T follicular helper cell (primary cell): Measurements from ENCODE around the gene JAM3.

Experiments used
- DNase-seq: peaks from one replicate; pipeline ENCODE4 v3.0.0-alpha.2; 2020; ENCODE audit warnings: low read depth
- total RNA-seq, 2 experiments: gene quantifications; one replicate each; lab custom pipeline; 2026; lab: John Stamatoyannopoulos, UW

The JAM3 gene
- total RNA-seq, result 34.5 to 34.7 reads per million in 2 experiments

GRCh38 chr11:134068829-134069425 lies at the start of gene JAM3:
TSS of gene JAM3 (plus strand) at chr11:134069072. CDS start at chr11:134069084, 12 bp downstream.
- peak; percentile 97 for DNase-seq

DNA sequence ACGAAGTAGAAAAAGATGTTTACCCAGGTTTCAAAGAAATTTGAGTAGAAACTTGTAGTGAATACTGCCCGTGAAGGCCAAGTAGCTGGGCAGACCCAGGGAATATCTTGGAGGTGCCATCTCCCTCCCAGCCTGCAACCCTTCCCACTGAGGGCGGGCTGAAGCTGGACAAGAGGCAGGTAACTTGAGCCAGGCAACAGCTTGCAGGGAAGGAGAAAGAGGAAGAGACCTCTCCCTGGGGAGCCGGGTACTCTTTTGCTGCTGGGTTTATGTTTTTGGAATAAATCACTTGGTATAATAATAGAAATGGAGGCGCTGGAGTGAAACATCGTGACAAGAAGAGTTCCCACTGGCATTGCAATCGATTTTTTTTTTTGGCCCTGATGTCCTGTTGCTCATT lies 49.4 kb upstream of the JAM3 start:
- no peak for DNase-seq

- DNase-seq, result no peak
Observed at GRCh38 chr11:134020598-134020997, 48.3 kb upstream of the JAM3 start.

DNA sequence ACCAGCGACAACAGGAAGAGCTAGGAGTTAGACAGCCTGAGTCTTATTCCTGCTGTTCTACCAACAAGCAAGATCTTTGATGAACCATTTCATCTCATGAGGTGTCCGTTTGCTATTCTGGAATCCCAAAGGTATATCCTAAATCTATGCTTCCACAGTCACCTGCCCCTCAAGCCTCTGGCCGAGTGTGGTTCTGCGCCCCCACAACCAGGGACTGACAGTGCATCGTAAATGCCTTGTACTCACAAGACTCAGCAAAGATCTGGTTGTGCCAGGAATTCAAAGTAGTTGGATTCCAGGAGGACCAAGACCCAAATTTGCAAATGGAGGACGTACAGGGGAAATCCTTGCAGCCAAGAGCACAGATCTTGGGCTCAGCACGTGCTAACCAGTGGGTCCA lies 47.5 kb upstream of the JAM3 start:
- no peak for DNase-seq

DNA sequence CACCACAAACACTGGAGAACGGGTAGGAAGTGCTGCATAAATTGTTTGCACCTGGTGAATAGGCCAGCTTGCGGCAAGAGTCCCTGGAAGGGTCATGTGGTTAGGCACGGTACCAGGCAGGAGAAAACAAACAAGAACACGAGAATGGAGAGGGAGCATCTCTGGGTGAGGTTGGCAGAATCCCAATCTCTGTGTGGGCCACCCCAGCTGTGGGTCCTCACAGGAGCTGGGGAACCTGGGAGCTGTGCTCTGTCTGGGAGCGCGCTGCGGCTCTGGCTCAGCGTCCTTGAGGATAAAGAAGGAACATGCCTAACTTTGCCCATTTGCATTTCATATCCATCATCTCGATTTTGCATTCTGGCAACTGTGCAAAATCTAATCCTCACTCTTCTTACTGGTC lies 46.1 kb upstream of the JAM3 start:
- no peak for DNase-seq

DNA sequence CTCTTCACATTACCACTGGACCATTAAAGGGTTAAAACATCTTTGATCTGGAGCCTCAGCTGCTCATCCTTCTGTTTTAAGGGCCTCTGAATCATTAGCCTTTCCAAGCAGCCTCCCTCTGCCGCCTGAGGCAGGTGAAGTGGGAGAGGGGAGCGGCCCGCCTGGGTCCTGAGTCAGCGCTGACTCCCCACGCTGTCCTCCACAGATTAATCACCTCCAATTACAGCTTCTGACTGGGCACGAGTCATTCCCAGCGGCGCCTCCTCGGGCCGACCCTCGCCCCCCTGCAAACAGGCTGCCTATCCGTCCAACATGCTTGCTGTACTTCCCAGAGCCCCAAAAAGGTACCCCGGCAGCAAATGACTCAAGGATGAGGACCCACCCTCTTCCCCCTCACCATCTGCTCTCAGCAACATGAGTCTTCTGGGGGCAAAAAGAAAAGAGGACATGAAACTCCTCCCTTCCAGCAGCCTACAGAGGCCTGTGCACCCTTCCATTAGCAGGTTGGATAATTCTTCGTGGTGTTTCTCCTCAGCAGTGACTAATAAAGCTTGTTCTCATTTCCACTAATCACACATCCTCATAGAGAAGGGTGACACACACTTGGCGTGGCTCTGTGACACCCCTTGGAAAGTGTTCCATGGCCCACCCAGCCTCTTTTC lies 44.3 kb upstream of the JAM3 start:
- no peak for DNase-seq

DNA sequence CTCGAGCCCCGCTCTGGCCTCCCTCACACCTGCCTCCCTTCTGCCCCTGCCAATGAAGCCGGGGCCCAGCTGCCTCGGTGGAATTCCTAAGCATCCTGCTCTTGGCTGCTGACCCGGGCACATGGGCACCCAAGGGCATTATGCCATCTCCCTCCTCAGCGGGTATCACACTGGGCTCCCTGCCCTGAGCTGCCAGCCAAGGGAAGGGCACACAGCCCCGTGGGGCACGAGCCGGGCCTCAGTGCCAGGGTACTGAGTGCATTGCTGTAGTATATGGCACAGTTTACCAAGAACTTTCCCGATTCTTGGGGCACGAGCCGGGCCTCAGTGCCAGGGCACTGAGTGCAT lies 43.8 kb upstream of the JAM3 start:
- DNase-seq, result no peak

GRCh38 chr11:134026655-134027343 lies 42.1 kb upstream of the JAM3 start:
- DNase-seq, result no peak

- DNase-seq, result no peak
Observed at GRCh38 chr11:134027671-134028070, 41.2 kb upstream of the JAM3 start.

DNA sequence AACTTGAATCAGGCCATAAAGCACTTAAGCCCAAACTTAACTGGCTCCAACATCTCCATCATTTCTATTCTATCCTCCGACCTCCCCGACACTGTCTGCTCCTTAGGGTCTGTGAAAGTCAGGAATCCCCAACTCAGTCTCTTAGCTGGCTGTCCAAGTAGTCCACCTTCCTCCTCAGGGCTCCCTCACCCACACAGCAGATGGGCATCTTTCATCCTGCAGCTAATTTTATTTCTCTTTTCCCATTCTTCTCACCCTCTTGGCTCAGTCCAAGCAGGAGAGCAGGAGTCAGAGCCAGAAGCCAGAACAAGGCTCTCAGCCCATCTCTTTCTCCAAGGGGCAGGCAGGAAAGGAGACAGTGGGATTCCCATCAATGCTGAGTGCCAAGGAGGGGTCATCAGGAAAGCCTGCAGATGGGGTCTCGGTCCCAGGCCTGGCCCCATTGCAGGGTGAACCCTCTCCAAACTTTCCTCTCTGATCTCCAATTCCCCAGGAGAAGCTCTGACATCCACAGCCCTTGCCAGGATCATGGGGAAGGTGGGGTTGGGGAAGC lies 40.4 kb upstream of the JAM3 start:
- no peak for DNase-seq

DNA sequence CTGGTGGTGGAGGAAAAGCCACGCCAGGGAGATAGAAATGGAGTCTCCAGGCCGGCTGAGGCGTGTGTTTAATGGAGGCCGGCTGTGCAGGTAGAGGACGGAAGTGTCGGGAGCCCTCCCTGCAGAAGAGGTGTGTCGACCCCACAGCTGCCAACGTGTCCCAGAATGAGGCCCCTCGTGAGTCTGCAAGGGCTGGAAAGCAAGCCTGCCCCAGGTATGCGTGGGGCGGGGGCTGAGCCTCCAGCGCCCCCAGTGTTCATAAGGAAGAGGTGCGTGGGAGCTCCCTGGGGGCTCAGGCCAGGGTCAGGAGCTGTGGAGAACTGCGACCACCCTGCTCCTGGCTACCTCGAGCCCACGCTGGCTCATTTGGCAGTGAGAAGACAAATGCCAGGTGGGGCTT lies 38.0 kb upstream of the JAM3 start:
- no peak for DNase-seq

GRCh38 chr11:134032043-134032442 lies 36.8 kb upstream of the JAM3 start:
- no peak for DNase-seq

DNA sequence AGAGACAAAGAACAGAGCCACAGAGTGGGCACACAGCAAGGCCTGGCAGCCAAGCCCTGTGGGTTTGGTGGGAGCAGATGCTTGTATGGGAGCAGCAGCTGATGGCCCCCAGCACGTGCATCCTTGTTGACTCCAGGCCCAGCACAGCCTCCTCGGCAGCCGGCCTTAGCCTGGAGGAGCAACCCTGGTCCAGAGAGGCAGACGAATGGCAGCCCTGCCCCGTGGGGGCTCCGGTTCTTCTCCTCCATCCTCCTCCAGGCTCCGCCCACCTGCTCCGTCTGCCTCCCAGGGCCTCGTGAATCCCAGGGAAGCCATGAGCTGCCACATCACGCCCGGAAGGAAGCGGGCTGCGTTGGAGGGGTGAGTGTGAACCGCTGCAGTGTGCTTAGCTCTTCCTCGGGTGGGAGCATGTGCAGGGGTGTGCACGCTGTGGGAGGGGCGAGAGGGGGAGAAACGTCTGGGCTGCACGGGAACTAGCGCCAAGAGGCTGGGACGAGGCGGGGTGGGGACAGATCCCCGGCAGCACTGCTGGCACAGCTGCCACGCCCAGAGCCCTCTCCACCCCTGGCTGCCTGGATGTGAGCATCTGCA lies 36.3 kb upstream of the JAM3 start:
- DNase-seq, result no peak

DNA sequence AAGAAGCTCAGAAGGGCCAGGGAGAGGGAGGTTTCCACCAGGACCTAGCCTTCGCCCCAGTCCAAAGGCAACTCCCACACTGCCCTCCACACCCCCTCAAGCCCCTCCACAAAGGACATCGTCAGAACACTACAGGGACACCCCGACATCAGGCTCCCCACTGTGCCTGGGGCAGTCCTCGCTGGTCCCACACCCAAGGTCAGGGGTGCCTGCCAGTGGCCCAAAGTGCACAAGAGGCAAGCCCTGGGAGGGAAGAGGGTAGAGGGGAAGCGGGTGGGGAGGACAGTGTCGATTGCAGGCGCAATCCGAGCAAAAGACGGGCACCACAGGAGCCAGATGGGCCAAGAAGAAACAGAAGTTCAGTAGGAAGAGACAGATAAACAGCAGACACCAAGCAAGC lies 35.6 kb upstream of the JAM3 start:
- DNase-seq, result no peak

DNA sequence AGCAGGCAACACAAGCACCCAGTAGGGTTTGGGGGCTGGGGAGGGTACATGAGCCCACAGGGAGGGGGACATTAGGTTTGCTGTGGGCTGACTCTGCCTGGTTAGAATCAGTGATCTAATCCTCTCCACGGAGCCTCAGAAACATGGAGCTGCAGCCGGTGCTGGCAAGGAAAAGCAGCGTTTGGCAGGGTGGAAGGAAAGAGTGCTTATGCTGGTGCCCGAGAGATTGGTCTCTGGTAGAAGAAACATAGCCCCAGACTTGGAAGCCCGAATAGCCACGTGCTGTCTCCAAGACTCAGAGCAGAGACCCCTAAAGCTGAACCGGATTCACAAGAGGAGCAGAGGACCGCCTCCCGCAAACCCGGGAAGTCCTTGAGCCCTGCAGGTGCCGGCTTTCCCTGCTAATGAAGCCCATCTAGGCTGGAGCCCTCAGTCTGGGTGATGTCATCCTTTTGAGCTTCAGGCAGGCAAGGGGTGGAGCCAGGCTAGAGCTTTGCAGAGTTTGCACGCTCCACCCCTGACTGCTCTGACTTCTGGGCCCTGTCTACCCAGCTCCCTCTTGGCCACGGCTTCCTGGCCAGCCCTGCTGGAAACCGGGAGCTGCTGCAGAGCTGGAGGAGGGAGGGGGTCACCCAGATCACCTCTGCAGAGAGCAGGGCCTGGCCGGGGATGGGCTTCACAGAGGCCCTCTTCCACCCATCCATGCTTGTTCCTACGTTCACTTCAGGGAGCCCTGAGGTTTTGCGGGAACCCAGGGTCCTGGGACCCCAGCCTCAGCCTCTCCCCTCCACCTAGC lies 35.0 kb upstream of the JAM3 start:
- DNase-seq, result peak; percentile 35

DNA sequence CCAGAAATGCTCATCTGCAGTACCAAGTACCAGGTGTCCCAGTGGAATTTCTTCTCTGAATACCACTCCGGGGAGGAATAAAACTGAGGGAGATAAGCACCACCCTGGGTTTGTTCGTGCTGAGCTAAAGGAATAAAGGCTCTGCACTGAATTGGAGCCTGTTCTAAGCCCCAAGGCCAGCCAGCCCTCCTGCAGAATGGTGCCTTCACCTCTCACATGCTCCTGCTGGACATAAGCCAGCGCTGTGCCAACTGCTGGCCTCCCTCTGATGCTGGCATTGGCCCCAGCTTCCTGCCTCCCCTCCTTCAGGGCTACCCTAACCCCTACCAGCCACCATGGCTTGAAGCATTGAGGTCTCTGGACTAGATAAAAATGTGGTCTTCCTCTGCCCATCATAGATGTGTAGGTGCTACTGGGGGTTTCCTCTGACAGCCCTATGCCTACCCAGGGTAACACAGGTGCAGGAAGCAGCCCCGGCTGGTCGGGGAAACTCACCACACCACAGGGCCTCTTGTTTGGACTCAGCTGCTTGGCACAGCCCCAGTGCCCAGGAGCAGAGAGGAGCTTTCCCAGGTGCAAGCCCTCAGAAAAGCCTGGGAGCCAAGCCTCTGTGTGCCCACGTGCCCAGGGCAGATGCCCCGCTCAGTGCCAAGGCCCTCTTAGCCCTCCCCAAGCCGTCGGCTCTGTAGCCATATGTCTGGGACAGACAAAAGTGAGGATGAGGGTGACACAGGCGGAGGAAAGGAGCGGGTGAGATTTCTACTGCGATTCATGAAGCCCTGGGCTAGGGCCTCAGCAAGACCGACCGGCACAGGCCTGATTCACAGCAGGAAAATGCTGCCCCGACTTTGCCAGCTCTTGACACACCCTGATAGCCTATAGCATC lies 34.1 kb upstream of the JAM3 start:
- DNase-seq, result no peak

GRCh38 chr11:134036492-134037045 lies 32.3 kb upstream of the JAM3 start:
- DNase-seq, result no peak

DNA sequence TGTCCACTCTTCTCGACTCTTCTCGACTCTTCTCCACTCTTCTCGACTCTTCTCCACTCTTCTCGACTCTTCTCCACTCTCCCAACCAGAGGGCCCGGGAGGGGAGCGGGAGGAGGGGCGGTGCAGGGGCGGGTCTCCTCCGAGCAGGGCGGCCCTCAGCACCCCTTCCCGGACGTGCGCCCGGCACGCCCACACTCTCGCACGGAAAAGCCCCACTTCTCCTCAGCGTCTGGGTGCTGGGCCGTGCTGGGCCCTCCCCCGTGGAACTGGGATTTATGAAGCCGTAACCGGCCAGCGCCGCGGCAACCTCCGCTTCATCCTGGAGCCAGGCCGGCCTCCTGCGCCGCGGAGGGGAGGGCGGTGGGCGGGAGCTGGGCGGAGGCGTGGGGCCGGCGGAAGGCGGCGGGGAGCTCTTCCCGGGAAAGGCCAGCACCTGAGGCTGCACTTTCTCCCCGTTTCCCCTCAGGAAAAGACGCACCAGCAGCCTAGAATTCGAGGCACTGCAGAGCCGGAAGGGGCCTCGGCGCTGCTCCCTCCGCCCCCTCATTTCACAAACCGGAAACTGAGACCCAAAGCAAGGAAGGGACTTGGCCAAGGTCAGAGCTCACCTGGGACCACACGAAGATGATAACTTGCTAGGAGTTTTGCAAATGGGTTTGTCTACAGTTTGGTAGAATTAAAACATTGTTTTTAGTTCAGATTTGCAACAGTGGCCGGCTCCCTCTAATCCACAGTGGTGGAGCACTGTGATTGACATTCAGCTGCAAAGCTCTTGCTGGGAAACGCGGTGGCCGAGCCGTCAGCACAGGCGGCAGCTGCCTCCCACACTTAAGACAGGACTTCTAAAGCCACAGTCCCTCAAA lies 31.6 kb upstream of the JAM3 start:
- DNase-seq, result peak; percentile 40

DNA sequence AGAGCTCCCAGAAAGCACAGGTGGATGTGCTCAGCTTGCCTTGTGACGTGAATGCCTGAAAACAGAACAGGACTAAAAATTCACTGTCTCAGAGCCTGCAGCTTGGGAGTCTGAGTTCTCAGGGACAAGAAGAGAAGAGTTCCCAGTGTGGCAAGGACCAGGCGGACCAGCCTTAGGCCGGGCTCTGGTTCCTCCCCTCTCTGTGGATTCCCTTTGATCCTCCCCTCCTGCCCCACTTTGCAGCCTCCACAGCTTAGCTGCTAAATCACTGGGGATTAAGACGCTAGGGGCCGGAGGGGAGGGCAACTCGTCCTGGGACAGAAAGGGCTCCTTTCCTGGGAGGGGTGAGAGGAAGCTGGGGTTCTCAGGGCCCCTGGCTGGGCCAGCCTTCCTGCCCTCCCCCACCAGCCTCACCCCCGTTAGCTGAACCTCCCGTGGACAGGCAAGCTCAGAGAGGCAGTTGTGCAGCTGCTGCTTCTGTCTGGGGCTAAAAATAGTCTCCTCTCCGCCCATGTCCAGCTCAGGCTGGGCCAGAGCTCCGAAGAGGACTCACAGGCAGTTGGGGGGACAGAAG lies 29.9 kb upstream of the JAM3 start:
- no peak for DNase-seq
